ENCODE measurements around the gene KLHL28. TPM values are rescaled to one million over a fixed set of nuclear protein-coding genes. Genes with fewer than 3 reads are reported as not detected.

The KLHL28 gene
- total RNA-seq, 3 donors from 2014 or later: 9.9 to 17.7 (median 10.5) TPM

DNA sequence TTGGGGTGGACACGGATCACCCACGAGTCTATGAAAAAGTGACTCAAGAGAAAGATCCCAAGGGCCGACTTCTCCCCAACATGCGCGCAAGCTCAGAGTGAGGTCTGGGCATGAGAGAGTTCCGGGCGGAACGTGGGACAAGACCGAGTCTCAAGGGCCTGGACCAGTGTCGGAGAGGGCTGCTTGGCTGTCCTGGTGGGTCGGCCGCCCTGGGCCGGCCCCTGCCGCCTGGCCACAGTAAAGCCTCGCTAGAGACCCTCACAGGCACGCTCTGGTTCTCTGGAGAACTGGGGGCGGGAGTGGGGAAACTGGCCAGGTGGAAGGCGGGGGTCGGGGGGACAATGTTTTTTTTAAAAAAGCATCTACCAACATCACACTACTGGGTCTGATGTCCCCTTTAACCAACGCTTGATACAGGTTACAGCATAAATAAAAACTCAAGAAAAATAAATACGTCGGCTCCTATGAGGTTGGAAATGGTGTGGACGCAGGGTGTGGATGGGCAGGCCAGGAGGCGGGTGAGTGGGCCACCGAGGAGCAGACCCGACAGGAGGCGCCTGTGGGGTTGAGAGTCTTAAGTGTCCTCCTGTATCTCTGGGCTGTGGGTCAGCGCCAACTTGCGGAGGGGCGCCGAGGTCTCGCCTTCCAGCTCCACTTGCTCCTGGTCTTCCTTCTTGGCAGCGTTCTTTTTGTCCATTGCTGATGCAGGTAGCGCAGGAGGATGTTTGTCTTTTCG is 74.7 kb downstream of the KLHL28 start:
- H3K4me1 ChIP-seq: no peaks in the 10 kb centered on the region
- TF ChIP-seq POLR2A (IDR thresholded peaks at IDR 0.05): no peak
- TF ChIP-seq POLR2AphosphoS5 (IDR thresholded peaks at IDR 0.05): no peak
- TF ChIP-seq, protein P1, sequence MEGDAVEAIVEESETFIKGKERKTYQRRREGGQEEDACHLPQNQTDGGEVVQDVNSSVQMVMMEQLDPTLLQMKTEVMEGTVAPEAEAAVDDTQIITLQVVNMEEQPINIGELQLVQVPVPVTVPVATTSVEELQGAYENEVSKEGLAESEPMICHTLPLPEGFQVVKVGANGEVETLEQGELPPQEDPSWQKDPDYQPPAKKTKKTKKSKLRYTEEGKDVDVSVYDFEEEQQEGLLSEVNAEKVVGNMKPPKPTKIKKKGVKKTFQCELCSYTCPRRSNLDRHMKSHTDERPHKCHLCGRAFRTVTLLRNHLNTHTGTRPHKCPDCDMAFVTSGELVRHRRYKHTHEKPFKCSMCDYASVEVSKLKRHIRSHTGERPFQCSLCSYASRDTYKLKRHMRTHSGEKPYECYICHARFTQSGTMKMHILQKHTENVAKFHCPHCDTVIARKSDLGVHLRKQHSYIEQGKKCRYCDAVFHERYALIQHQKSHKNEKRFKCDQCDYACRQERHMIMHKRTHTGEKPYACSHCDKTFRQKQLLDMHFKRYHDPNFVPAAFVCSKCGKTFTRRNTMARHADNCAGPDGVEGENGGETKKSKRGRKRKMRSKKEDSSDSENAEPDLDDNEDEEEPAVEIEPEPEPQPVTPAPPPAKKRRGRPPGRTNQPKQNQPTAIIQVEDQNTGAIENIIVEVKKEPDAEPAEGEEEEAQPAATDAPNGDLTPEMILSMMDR (IDR thresholded peaks at IDR 0.05): no peak
- no peaks in the 10 kb centered on the region for H3K36me3 ChIP-seq
- H3K27me3 ChIP-seq: no peaks in the 10 kb centered on the region
- DNase-seq (ENCODE audit: low spot score in 2 of 2): no peak
- intact Hi-C loops (cut with DNase I; ENCODE audit: low total_unique reads): no loop called here
- no peak overlapping the region for H3K27ac ChIP-seq
- H3K9me3 ChIP-seq: peaks cover 0 to 14% of the 10 kb centered on the region in 2 donors
- no peak overlapping the region for H3K4me3 ChIP-seq

DNA sequence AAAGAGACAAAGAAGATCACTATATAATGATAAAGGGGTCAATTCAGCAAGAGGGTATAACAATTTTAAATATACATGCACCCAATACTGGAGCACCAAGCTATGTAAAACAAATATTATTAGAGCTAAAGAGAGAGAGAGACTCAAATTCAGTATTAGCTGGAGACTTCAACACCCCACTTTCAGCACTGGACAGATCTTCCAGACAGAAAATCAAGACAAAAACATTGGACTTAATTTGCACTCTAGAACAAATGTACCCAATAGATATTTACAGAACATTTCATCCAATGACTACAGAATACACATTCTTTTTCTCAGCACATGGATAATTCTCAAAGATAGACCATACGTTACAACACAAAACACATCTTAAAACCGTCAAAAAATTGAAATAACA is 81.0 kb downstream of the KLHL28 start:
- no peaks in the 10 kb centered on the region for H3K27me3 ChIP-seq
- no peaks in the 10 kb centered on the region for H3K36me3 ChIP-seq
- H3K4me3 ChIP-seq: no peak overlapping the region
- peaks cover 6 to 28% of the 10 kb centered on the region in 2 donors for H3K9me3 ChIP-seq
- no peak for DNase-seq (ENCODE audit: low spot score in 2 of 2)
- intact Hi-C loops (cut with DNase I; ENCODE audit: low total_unique reads): no loop called here
- TF ChIP-seq, protein P1 (IDR thresholded peaks at IDR 0.05): no peak
- no peak for TF ChIP-seq POLR2AphosphoS5 (IDR thresholded peaks at IDR 0.05)
- no peak for TF ChIP-seq POLR2A (IDR thresholded peaks at IDR 0.05)
- H3K27ac ChIP-seq: no peak overlapping the region
- no peaks in the 10 kb centered on the region for H3K4me1 ChIP-seq

Other genes with a start within 250 kb of the KLHL28 start
- gene TOGARAM1, start 243 bp upstream of the KLHL28 start, total RNA-seq: 10 to 100 TPM; 21.3 to 38.1 (median 22.9) TPM
- 10 to 100 TPM; 29.8 to 54.4 (median 48.8) TPM for gene PRPF39, start 122.2 kb upstream of the KLHL28 start, total RNA-seq
- 10 to 100 TPM; 25.8 to 41.3 (median 41.0) TPM for gene FKBP3, start 172.5 kb upstream of the KLHL28 start, total RNA-seq
- gene FANCM, start 174.0 kb upstream of the KLHL28 start, total RNA-seq: 10 to 100 TPM in 1 of 3 donors, 1 to 10 TPM in 2; 8.2 to 17.4 (median 8.5) TPM